ENCODE measurements around the gene PLEKHN1.
"Not testable (repeated sequence)": the region's sequence is repeated elsewhere in the genome, so short reads cannot be mapped to it uniquely, and the experiment has no call there.

Gene PLEKHN1

GRCh38 chr1:975365-975764 is 9.1 kb downstream of the PLEKHN1 start:
- DNase-seq, result no peak

- peak; percentile 42 for DNase-seq
Observed at GRCh38 chr1:975896-976683, 9.8 kb downstream of the PLEKHN1 start.

GRCh38 chr1:976791-977190 is 10.5 kb downstream of the PLEKHN1 start:
- not testable (repeated sequence) for DNase-seq

GRCh38 chr1:978069-978834 is 12.0 kb downstream of the PLEKHN1 start:
- no peak for DNase-seq

- no peak for DNase-seq
Observed at GRCh38 chr1:978835-979743, 12.8 kb downstream of the PLEKHN1 start.

- DNase-seq, result no peak
Observed at GRCh38 chr1:979744-980072, 13.4 kb downstream of the PLEKHN1 start.

GRCh38 chr1:980137-980571 is 13.9 kb downstream of the PLEKHN1 start:
- DNase-seq, result no peak

GRCh38 chr1:980602-981395 is 14.5 kb downstream of the PLEKHN1 start:
- DNase-seq, result no peak

- no peak for DNase-seq
Observed at GRCh38 chr1:981491-981954, 15.2 kb downstream of the PLEKHN1 start.

GRCh38 chr1:981955-982558 is 15.8 kb downstream of the PLEKHN1 start, which contains the start of gene PERM1:
TSS of gene PERM1 (minus strand) at chr1:982093. CDS start at chr1:981029, 1,064 bp downstream.
- DNase-seq, result no peak

GRCh38 chr1:982765-983436 is 16.6 kb downstream of the PLEKHN1 start:
- DNase-seq, result no peak

- peak; percentile 17 for DNase-seq
Observed at GRCh38 chr1:983798-984475, 17.7 kb downstream of the PLEKHN1 start.

- DNase-seq, result no peak
Observed at GRCh38 chr1:984476-984814, 18.2 kb downstream of the PLEKHN1 start.

- DNase-seq, result no peak
Observed at GRCh38 chr1:985126-985525, 18.8 kb downstream of the PLEKHN1 start.

- DNase-seq, result not testable (repeated sequence)
Observed at GRCh38 chr1:988061-988460, 21.8 kb downstream of the PLEKHN1 start.

- not testable (repeated sequence) for DNase-seq
Observed at GRCh38 chr1:991275-991674, 25.0 kb downstream of the PLEKHN1 start.

GRCh38 chr1:991895-992294 is 25.6 kb downstream of the PLEKHN1 start:
- DNase-seq, result no peak

GRCh38 chr1:992362-992761 is 26.1 kb downstream of the PLEKHN1 start:
- no peak for DNase-seq

GRCh38 chr1:993379-993995 is 27.2 kb downstream of the PLEKHN1 start:
- DNase-seq, result no peak

- not testable (repeated sequence) for DNase-seq
Observed at GRCh38 chr1:994546-994945, 28.3 kb downstream of the PLEKHN1 start.

Measured in fibroblast of skin of right biceps (primary cell).